GM18519 (cell line): ENCODE results near the gene DIDO1.

Experiments used
- ATAC-seq: cut with Tn5 transposase; IDR thresholded peaks from one replicate; pipeline ENCODE4 v1.9.1; 2021; ENCODE audit warnings: mild to moderate bottlenecking, moderate library complexity; ENCODE audit not compliant: unreplicated experiment, low FRiP score

Gene DIDO1

GRCh38 chr20:62914436-62914835 lies 11.9 kb downstream of the DIDO1 start:
- ATAC-seq, result no peak

GRCh38 chr20:62913043-62913630 lies 13.2 kb downstream of the DIDO1 start:
- ATAC-seq, result no peak

DNA sequence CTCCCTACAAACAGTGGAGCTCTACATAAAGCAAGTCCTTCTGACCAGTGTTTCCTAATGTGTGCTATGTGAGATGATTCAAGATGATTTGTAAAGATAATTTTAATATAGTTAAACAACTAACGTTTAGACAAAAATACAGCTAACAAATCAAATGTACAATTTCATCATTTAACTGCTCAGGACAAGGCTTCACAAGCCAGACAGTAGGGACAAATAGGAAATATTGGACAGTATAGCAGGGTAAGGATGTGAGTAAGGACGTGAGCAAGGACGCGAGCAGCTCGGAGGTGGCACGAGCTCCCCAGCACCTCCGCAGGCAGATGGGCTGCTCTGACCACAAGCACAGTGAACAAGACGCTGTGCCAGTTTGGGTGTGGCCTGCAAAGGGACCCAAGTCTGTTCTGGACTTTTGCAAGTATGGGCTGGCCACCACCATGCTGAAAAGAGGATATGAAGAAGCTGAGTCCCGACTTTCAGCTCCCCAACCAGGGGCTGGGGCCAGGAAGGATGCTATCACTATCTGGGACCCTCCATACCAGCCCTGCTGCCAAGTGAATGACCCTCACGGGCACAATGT lies 14.5 kb downstream of the DIDO1 start:
- no peak for ATAC-seq

DNA sequence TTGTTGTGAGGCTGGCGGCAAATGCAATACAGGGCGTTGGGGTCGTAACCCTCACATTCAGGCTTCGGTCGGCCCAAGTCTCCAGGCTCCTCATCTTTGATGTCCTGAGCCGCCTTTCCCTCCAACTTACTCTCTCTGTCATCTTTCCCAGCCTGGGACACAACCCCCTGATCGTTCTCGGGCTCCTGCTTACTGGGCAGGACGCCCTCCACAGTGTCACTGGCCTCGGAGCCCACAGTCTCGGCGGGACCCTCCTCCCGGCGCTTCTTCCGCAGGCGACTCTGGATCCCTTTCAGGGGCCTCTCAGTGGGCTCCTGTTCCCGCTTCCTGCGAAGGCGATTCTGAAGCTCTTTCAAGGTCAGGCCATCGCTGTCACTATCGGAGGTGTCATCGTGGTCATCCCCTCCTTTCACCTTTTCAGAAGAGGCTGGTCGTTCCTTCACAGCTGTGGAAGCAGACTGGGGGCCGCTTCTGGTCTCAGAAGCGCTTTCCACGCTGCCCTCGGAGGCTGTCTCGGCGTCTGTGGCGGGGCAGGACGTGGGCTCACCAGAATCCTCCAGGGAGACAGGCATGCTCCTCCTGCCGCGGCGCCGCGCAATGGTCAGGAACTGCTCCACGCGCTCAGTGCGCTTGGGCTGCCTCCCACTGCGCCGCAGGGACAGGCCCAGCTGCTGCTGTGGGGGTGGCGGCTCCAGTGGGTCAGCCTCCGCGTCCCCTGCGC lies 15.4 kb downstream of the DIDO1 start:
- ATAC-seq, result no peak

- ATAC-seq, result no peak
These were observed 16.0 kb downstream of the DIDO1 start for GRCh38 chr20:62910217-62910766.

GRCh38 chr20:62908971-62909791 lies 17.1 kb downstream of the DIDO1 start:
- ATAC-seq, result no peak

- no peak for ATAC-seq
These were observed 18.7 kb downstream of the DIDO1 start for GRCh38 chr20:62907384-62908317.

DNA sequence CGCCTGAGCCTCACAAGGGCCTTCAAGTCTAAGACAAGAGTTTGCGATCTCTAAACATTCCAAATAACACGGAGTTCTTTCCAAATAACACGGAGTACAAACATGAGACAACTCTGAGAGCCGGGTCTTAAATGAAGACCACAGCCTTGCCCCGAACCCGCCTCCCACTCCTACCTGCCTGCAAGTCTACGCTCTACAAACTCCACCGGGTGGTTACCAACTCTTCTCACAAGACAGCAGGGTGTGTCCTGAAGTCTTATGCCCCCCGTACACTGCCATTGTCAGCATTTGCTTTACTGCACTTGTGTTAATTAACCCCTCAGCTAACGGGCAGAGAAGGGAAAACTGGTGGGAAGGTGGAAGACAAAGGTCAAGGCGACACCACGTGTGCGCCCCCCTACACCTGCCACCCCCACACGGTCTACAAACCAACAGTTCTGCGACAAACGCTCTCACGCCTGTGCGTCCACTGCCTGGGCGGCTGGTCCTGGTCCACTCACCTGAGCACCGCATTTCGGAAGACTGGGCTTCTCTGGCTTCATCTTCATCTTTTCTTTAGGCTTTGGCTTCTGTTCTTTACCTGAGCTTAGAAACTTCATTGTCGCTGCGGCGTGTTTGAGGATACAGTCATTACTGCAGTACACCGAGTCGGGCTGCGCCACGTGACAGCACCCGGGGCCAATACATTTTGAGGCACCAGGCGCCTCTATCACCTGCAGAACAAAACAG lies 19.5 kb downstream of the DIDO1 start:
- ATAC-seq, result no peak

DNA sequence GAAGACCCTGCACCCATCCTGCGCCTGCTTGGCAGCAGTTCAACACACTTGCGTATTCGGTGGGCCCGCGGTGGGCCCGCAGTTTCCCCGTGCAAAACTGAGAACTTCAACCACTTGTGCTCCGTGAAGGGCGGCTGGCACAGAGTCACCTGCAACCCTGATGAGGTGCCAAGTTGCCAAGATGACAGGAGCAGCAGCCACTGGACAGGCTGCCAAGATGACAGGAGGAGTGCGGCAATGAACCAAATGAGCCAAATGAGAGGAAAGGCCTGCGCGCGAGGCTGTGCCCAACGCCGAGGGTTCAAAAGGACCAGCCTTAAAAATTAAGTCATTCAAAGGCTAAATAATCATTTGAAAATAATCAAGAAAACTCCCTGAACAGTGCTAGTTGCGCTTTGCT lies 20.1 kb downstream of the DIDO1 start:
- ATAC-seq, result no peak

- no peak for ATAC-seq
These were observed 20.7 kb downstream of the DIDO1 start for GRCh38 chr20:62905536-62906117.

- ATAC-seq, result no peak
These were observed 23.2 kb downstream of the DIDO1 start for GRCh38 chr20:62902926-62903615.

DNA sequence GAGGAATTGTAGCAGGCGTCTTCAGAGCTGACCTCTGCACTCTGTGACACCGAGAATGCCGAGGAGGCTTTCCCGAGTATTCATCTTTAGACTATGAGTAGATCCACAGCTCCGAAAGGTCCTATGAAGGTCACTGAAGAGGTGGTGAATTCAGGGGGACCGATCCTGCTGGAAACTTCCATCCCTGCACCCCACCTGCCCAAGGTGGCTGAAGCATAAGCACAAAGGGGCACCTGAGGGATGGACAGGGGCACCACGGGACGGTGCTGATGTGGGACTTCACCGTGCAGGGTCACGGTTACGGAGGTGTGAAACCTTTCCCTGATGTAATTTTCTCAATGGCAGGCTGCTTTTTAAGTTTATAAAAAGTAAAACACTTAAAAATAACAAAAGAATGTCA lies 24.4 kb downstream of the DIDO1 start:
- ATAC-seq, result no peak

- no peak for ATAC-seq
These were observed 25.4 kb downstream of the DIDO1 start for GRCh38 chr20:62900692-62901584.

DNA sequence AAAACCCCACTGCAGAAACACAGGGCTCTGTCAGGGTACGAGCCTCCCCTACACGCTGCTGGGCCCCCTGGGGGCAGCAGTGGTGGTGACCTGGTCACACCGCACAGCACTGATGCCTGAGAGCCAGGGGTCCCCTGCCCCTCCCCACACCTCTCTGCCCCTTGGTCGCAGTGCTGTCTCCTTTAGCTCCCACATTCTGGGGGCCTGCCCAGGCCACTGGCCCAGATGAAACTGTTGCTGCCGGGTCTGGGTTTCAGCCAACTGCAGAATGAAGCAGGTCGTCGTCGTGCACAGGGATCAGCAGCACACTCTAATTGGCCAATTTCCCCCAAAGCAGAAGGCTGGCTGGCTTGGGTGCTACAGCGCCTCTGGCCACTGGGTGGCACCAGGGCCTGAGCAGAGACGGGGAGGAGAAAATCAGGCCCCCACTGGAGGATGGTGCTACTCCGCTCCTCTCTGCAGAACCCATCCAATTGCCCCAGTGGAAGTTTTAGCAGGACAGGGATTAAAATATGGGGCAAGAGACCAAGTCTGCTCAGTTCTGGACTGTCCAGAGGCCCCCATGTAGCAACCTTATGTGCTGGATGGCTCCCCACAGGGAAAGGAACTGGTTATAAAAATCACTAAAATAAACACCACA lies 26.1 kb downstream of the DIDO1 start:
- ATAC-seq, result no peak

DNA sequence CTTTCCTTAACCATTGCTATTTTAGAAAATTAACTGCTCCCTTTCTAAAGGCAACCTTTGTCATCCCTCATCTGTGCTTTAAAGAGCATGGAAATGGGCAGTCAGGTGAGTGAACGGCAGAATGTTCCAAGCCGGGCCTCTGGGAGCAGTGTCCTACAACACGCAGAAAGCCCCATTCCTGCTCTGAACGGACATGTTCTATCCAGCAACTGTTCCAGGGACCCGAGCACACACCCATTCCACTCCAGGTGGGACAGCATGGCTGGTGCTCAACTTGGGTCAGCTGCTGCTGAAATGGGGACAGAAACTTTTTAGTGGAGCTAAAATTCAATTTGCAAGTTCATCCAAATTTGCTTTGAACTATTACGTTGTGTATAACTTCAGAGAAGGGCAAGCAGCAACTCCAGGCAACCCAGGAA lies 26.7 kb downstream of the DIDO1 start:
- ATAC-seq, result no peak

GRCh38 chr20:62898970-62899632 lies 27.2 kb downstream of the DIDO1 start:
- ATAC-seq, result no peak
